Sigmoid colon (tissue), 4 donors: Measurements from ENCODE around the gene GDAP1L1.

Experiments
- POLR2AphosphoS5 ChIP-seq, 4 donors: sonication (generic); formaldehyde crosslinking; IDR thresholded peaks; one replicate each; pipeline ENCODE4 v1.6.1; 2017; ENCODE audit warnings: antibody characterized with exemption in 4 of 4
- TF ChIP-seq, protein P1 (sequence below), 4 experiments: fragments of 450-650 bp in 3 of 4; fragments of 200-600 bp in 1 of 4; IDR thresholded peaks; one replicate each; pipeline ENCODE4 v1.5.1; 2016 to 2019; ENCODE audit warnings: antibody characterized with exemption in 4 of 4, mild to moderate bottlenecking in 3 of 4, moderate library complexity in 2 of 4

DNA sequence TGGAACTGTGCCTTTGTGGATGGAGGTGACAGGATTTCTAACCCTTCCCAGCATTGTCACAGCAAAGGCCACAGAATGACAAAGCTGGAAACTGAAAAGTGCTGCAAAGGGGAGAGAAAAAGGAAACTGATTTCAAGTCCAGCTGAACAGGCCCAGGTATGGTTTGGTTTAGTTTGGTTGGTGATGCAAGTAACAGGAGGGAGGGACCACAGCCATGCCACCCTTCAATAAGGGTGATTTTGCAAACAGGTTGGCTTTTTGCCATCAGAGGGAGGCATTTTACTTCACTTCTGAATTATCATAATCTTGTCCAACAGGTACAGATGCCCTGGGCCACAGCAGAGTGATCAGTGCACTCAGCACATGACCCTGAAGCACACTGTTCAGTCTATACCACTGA lies 57.3 kb downstream of the GDAP1L1 start:
- TF ChIP-seq, protein P1, sequence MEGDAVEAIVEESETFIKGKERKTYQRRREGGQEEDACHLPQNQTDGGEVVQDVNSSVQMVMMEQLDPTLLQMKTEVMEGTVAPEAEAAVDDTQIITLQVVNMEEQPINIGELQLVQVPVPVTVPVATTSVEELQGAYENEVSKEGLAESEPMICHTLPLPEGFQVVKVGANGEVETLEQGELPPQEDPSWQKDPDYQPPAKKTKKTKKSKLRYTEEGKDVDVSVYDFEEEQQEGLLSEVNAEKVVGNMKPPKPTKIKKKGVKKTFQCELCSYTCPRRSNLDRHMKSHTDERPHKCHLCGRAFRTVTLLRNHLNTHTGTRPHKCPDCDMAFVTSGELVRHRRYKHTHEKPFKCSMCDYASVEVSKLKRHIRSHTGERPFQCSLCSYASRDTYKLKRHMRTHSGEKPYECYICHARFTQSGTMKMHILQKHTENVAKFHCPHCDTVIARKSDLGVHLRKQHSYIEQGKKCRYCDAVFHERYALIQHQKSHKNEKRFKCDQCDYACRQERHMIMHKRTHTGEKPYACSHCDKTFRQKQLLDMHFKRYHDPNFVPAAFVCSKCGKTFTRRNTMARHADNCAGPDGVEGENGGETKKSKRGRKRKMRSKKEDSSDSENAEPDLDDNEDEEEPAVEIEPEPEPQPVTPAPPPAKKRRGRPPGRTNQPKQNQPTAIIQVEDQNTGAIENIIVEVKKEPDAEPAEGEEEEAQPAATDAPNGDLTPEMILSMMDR (IDR thresholded peaks at IDR 0.05), result no peak
- no peak for TF ChIP-seq POLR2AphosphoS5 (IDR thresholded peaks at IDR 0.05)
